K562 treated with DMSO at 1 percent for 24 hours (cell line): ENCODE measurements around the gene SH2D1A. TPM values are rescaled to one million over a fixed set of nuclear protein-coding genes. Genes with fewer than 3 reads are reported as not detected.

ENCODE experiments used
- total RNA-seq: library from RNA; unstranded; fragments of 300-600 nt; gene quantifications from 2 replicates; pipeline ENCODE4 v1.2.3, GENCODE V29; 2022; ENCODE audit warnings: low read depth; ENCODE audit not compliant: insufficient read depth

SH2D1A gene
- not detected in 2 replicates for total RNA-seq

DNA sequence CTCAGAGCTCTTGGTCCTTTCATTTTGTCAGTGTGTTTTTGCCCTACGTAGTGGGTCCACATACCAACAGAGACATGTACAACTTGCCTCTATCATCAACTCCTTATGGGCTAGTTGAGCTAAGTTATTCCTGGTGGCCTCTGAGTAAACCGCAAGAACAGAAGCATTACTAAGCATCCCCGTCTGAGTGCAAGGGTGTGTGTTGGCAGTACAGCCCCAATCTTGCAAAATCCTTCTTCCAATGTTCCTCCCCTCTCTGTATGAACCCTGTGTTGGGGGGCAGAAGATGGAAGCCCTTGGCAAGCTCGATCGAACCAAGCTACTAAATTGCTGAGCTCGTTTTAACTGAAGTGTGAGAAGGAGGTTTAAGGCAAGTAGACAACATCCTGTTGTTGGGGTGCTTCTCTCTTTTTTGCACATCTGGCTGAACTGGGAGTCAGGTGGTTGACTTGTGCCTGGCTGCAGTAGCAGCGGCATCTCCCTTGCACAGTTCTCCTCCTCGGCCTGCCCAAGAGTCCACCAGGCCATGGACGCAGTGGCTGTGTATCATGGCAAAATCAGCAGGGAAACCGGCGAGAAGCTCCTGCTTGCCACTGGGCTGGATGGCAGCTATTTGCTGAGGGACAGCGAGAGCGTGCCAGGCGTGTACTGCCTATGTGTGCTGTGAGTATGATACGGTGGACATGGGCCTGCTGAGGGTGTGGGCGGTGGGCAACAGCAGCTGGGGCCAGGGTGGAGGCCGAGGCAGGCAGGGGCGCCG lies at the start of gene SH2D1A:
Gene SH2D1A (plus strand): TSS at position 447 of the 760 bp plus-strand sequence. CDS start 80 bp downstream, at position 527.

DNA sequence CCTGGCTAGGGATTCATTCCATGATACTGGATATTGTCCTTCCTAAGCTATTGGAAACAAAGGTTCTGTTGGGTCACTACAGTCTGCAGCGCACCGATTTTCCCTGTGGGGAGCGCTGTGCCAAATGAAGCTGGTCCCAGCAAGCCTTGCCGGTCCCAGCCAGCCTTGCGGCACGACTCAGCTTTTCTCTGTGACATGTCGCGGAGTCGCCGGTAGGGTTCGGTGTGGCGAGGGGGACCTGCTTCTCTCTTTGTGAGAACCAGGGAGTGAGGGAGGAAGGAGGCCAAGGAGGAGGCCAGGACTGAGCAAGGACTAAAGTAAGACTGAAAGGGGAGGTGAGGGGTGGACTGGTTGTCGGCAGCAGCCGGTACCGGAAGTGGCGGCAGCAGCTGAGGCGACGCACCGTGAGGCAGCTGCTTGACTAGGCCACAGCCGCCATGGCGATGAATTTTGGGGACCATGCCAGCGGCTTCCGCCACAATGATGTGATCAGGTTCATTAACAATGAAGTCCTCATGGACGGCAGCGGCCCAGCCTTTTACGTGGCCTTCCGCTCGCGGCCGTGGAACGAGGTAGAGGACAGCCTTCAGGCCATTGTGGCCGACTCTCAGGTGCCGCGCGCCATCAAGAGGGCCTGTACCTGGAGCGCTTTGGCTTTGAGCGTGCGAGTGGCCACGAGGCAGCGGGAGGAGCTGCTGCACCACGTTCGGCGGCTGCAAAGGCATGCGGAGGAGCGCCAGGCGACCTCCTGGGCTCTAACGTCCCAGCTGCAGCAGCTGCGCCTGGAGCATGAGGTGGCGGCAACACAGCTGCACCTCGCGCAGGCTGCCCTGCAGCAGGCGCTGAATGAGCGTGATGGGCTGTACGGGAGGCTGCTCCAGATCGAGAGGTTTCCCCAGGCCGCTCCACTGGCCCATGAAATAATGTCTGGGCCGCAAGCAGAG lies 13.6 kb upstream of the SH2D1A start, which contains the start of gene TEX13D:
Gene TEX13D (plus strand): TSS at position 180 of the 944 bp plus-strand sequence. CDS start 258 bp downstream, at position 438.

Other genes starting within 250 kb of the SH2D1A start
- gene TEX13D, start 13.9 kb upstream of the SH2D1A start, total RNA-seq = not detected in 2 replicates